Pancreas (tissue), 10 donors: ENCODE results near the gene TNF. TPM values are rescaled to one million over a fixed set of nuclear protein-coding genes. Genes with fewer than 3 reads are reported as not detected.

Experiments used
- ATAC-seq, 4 donors: fragments of 200-7000 bp; cut with Tn5 transposase; one replicate each; pipeline versions ENCODE4 v1.8.0 to v1.9.1; 2020; ENCODE audit warnings: mild to moderate bottlenecking in 4 of 4, moderate library complexity in 4 of 4
- DNase-seq, 6 donors: peaks; one replicate each; pipeline ENCODE4 v3.0.0-alpha.2; 2020
- FAIRE-seq: peaks from 2 replicates; lab custom pipeline; 2012; peaks lifted over from hg19 to GRCh38; lab: Jason Lieb, UNC
- H3K27ac ChIP-seq, 4 donors: fragments of 200-600 bp; sonication (generic); 1 replicate in 3 of 4; 2 replicates in 1 of 4; pipeline versions ENCODE4 v1.5.0 to v1.8.0; 2020
- H3K27me3 ChIP-seq, 4 donors: fragments of 200-600 bp; one replicate each; pipeline ENCODE4 v1.8.0; 2021
- H3K36me3 ChIP-seq, 3 donors: fragments of 200-600 bp; sonication (generic) in 1 of 3; one replicate each; pipeline versions ENCODE4 v1.5.0 to v1.8.0; 2020 to 2021
- H3K4me1 ChIP-seq, 3 donors: fragments of 200-600 bp; one replicate each; pipeline ENCODE4 v1.8.0; 2021
- H3K4me3 ChIP-seq, 4 donors: fragments of 200-600 bp; sonication (generic) in 2 of 4; one replicate each; pipeline versions ENCODE4 v1.5.0 to v1.8.0; 2020 to 2021
- H3K9me3 ChIP-seq, 4 donors: fragments of 200-600 bp; one replicate each; pipeline ENCODE4 v1.8.0; 2021
- CTCF ChIP-seq, 4 donors: fragments of 200-600 bp; sonication (generic) in 3 of 4; IDR thresholded peaks; one replicate each; pipeline versions ENCODE4 v1.5.0 to v1.8.0; 2021; ENCODE audit warnings: antibody characterized with exemption in 4 of 4
- WGBS, 2 donors: extraction: QIAGEN DNeasy Blood & Tissue Kit; methylation state at CpG; one replicate each; pipeline ENCODE4 v1.1.7; 2013; 5-methylcytosine and 5-hydroxymethylcytosine counted together
- intact Hi-C, 3 donors: fragments of 100-400 bp; cut with DNase I; formaldehyde crosslinking; loops; one replicate each; pipeline versions ENCODE4 v1.11.1 to v1.14.2; 2022
- polyA plus RNA-seq, 2 donors: library from polyadenylated mRNA; stranded (reverse); fragments of 200-250 nt; gene quantifications; one replicate each; pipeline ENCODE4 v1.2.3, GENCODE V29; 2013
- total RNA-seq, 6 donors: library from RNA; stranded (reverse); fragmentation: NEBNext Ultra II Directional in 4 of 6; extraction: Animal tissue kit (Norgen Biotek cat#: 25700) in 4 of 6; gene quantifications; one replicate each; pipeline versions ENCODE4 v1.2.1 to v1.2.4, GENCODE V29; 2021 to 2023
- donor health status: healthy with polysubstance abuse.
- donor health status: DM: no; HTN: no; CAD: no; lungs with moderate emphysema.
- donor health status: DM: no; HTN: no; CAD: no.
- donor health status: control.
- donor health status: control.
- donor health status: Bipolar disorder and iron deficiency.
- donor health status: DM: yes; HTN: yes; CAD: no.
- donor health status: DM: no; HTN: no; CAD: no.
- donor health status: DM: no; HTN: no; CAD: no.
- donor health status: DM: yes; HTN: yes; CAD: no.

TNF gene
- total and polyA plus RNA-seq, 8 donors: 0.11 to 0.87 (median 0.42) TPM; not detected in 1

GRCh38 chr6:31535538-31536324 lies 39.6 kb upstream of the TNF start:
- no peak for TF ChIP-seq CTCF (IDR thresholded peaks at IDR 0.05)
- peaks cover 17 to 86% (median 61%) of the 10 kb centered on the region in 3 donors for H3K36me3 ChIP-seq
- no peak for ATAC-seq
- no peaks in the 10 kb centered on the region for H3K27me3 ChIP-seq
- no peaks in the 10 kb centered on the region for H3K9me3 ChIP-seq
- H3K4me3 ChIP-seq: no peak overlapping the region
- intact Hi-C loops: no loop called here
- no peak for DNase-seq
- no peak for FAIRE-seq
- no peak overlapping the region for H3K27ac ChIP-seq
- H3K4me1 ChIP-seq: peaks cover 18 to 24% (median 18%) of the 10 kb centered on the region in 3 donors
- WGBS, 2 donors: 22 to 33% methylated on average over 2 of the region's 2 CpGs

GRCh38 chr6:31538805-31539400 lies 36.5 kb upstream of the TNF start:
- peaks cover 17 to 54% (median 41%) of the 10 kb centered on the region in 3 donors for H3K36me3 ChIP-seq
- ATAC-seq: peak in 3 of 4 donors; percentile 24 to 51 (median 35)
- no peak overlapping the region for H3K27ac ChIP-seq
- no peaks in the 10 kb centered on the region for H3K9me3 ChIP-seq
- peak in 5 of 6 donors; percentile 55 to 77 (median 63) for DNase-seq
- no peaks in the 10 kb centered on the region for H3K27me3 ChIP-seq
- no peak for FAIRE-seq
- TF ChIP-seq CTCF (IDR thresholded peaks at IDR 0.05): no peak
- H3K4me3 ChIP-seq: peak overlapping the region in 2 of 4 donors; percentile 9 to 63
- intact Hi-C loops: no loop called here
- 22 to 30% methylated on average over 6 of the region's 6 CpGs for WGBS, 2 donors
- peaks cover 22 to 32% (median 22%) of the 10 kb centered on the region in 3 donors for H3K4me1 ChIP-seq

GRCh38 chr6:31540640-31541039 lies 34.7 kb upstream of the TNF start:
- Histone ChIP-seq H3K36me3 (peaks cover 7 to 37% (median 25%) of the 10 kb centered on the region in 3 donors), H3K4me1 (peaks cover 22 to 32% (median 22%) of the 10 kb centered on the region in 3 donors), H3K27me3 (no peaks in the 10 kb centered on the region), H3K9me3 (no peaks in the 10 kb centered on the region), H3K4me3 (peak overlapping the region; percentile 51 to 67 (median 59)), H3K27ac (peak overlapping the region in 2 of 4 donors; percentile 93 to 96)
- 6 to 8% methylated on average over 4 of the region's 4 CpGs for WGBS, 2 donors
- intact Hi-C loops: no loop called here
- FAIRE-seq (no peak), DNase-seq (no peak), ATAC-seq (no peak)
- no peak for TF ChIP-seq CTCF (IDR thresholded peaks at IDR 0.05)

GRCh38 chr6:31541059-31541657 lies 34.2 kb upstream of the TNF start:
- Histone ChIP-seq H3K4me1 (peaks cover 22 to 32% (median 22%) of the 10 kb centered on the region in 3 donors), H3K36me3 (peaks cover 5 to 32% (median 20%) of the 10 kb centered on the region in 3 donors), H3K27me3 (no peaks in the 10 kb centered on the region), H3K4me3 (peak overlapping the region; percentile 51 to 67 (median 59)), H3K9me3 (no peaks in the 10 kb centered on the region), H3K27ac (peak overlapping the region; percentile 78 to 96 (median 92))
- no peak for TF ChIP-seq CTCF (IDR thresholded peaks at IDR 0.05)
- 0 to 1% methylated on average over 21 of the region's 21 CpGs for WGBS, 2 donors
- FAIRE-seq (no peak), DNase-seq (peak in 3 of 6 donors; percentile 36 to 53 (median 43)), ATAC-seq (peak in 3 of 4 donors; percentile 24 to 49 (median 37))
- intact Hi-C loops: no loop called here
